Aorta (tissue), 5 donors: ENCODE data around the gene PDIA3. TPM values are rescaled to one million over a fixed set of nuclear protein-coding genes. Genes with fewer than 3 reads are reported as not detected.
"Not testable (repeated sequence)": the region's sequence is repeated elsewhere in the genome, so short reads cannot be mapped to it uniquely, and the experiment has no call there.

Source experiments
- ATAC-seq: fragments of 200-7000 bp; cut with Tn5 transposase; one replicate; pipeline ENCODE4 v1.9.1; 2022; ENCODE audit warnings: moderate library complexity; ENCODE audit not compliant: low FRiP score
- DNase-seq, 2 donors: peaks; one replicate each; pipeline ENCODE4 v3.0.0-alpha.2; 2020
- H3K27ac ChIP-seq, 2 donors: one replicate each; pipeline ENCODE4 v1.5.1; 2013; ENCODE audit warnings: low read length in 2 of 2, mild to moderate bottlenecking in 2 of 2, moderate library complexity in 2 of 2, control low read depth in 1 of 2, inconsistent platforms in 1 of 2, low read depth in 1 of 2
- H3K27me3 ChIP-seq, 2 donors: one replicate each; pipeline ENCODE4 v1.6.1; 2013; ENCODE audit warnings: control low read depth in 1 of 2, low read length in 1 of 2, mild to moderate bottlenecking in 1 of 2, moderate library complexity in 1 of 2; ENCODE audit not compliant: insufficient read depth in 2 of 2, control insufficient read depth in 1 of 2
- H3K36me3 ChIP-seq, 2 donors: one replicate each; pipeline ENCODE4 v1.6.1; 2013; ENCODE audit warnings: control low read depth in 1 of 2, low read length in 1 of 2, mild to moderate bottlenecking in 1 of 2; ENCODE audit not compliant: insufficient read depth in 2 of 2, control insufficient read depth in 1 of 2
- H3K4me1 ChIP-seq, 2 donors: one replicate each; pipeline ENCODE4 v1.6.1; 2013; ENCODE audit warnings: low read length in 2 of 2, control low read depth in 1 of 2, mild to moderate bottlenecking in 1 of 2, moderate library complexity in 1 of 2; ENCODE audit not compliant: insufficient read depth in 2 of 2, control insufficient read depth in 1 of 2
- H3K4me3 ChIP-seq, 2 donors: one replicate each; pipeline ENCODE4 v1.5.1; 2013; ENCODE audit warnings: low read length in 2 of 2, control low read depth in 1 of 2, mild to moderate bottlenecking in 1 of 2
- H3K9me3 ChIP-seq: one replicate; pipeline ENCODE4 v1.6.1; 2013; ENCODE audit warnings: mild to moderate bottlenecking, low read length; ENCODE audit not compliant: control insufficient read depth
- WGBS, 2 donors: extraction: QIAGEN DNeasy Blood & Tissue Kit; methylation state at CpG; one replicate each; pipeline ENCODE4 v1.1.7; 2013; 5-methylcytosine and 5-hydroxymethylcytosine counted together
- intact Hi-C, 2 donors: fragments of 100-400 bp; cut with DNase I; formaldehyde crosslinking; loops; one replicate each; pipeline versions ENCODE4 v1.14.2 to v1.15.0; 2022
- polyA plus RNA-seq, 2 donors: library from polyadenylated mRNA; stranded (reverse); fragments of 200-250 nt; gene quantifications; one replicate each; pipeline ENCODE4 v1.2.3, GENCODE V29; 2013
- total RNA-seq, 2 donors: library from RNA; stranded (reverse); fragmentation: NEBNext Ultra II Directional; extraction: Animal tissue kit (Norgen Biotek cat#: 25700); gene quantifications; one replicate each; pipeline ENCODE4 v1.2.1, GENCODE V29; 2021
- donor health status: healthy with polysubstance abuse.
- donor health status: Bipolar disorder and iron deficiency.
- donor health status: DM: no; HTN: no; CAD: no.
- donor health status: DM: no; HTN: no; CAD: no.
- donor health status: DM: yes; HTN: yes; CAD: no.

PDIA3 gene
- total and polyA plus RNA-seq, 4 donors: 156 to 313 (median 262) TPM

- H3K4me1 ChIP-seq, H3K9me3 ChIP-seq, ATAC-seq, H3K27me3 ChIP-seq, H3K36me3 ChIP-seq, DNase-seq, intact Hi-C loops: not testable (repeated sequence)
- Histone ChIP-seq H3K27ac (peak overlapping the region in 1 of 2 donors; percentile 65), H3K4me3 (peak overlapping the region; percentile 75 to 92)
- 0 to 2% methylated on average over 12 of the region's 12 CpGs for WGBS, 2 donors
These were observed 668 bp downstream of the PDIA3 start for GRCh38 chr15:43746903-43747309.

GRCh38 chr15:43748376-43748775 lies 2.1 kb downstream of the PDIA3 start:
- H3K9me3 ChIP-seq: no peaks in the 10 kb centered on the region
- no peak overlapping the region for H3K4me3 ChIP-seq
- H3K27me3 ChIP-seq: no peaks in the 10 kb centered on the region
- no peaks in the 10 kb centered on the region for H3K36me3 ChIP-seq
- no peak for ATAC-seq
- no peak for DNase-seq
- intact Hi-C loops: no loop called here
- no peak overlapping the region for H3K27ac ChIP-seq
- WGBS, 2 donors: 72 to 73% methylated on average over 3 of the region's 3 CpGs
- peaks cover 0 to 3% of the 10 kb centered on the region in 2 donors for H3K4me1 ChIP-seq

- H3K27me3 ChIP-seq: no peaks in the 10 kb centered on the region
- no peaks in the 10 kb centered on the region for H3K36me3 ChIP-seq
- no peak for DNase-seq
- no peak overlapping the region for H3K4me3 ChIP-seq
- ATAC-seq: no peak
- intact Hi-C loops: no loop called here
- H3K27ac ChIP-seq: no peak overlapping the region
- H3K9me3 ChIP-seq: no peaks in the 10 kb centered on the region
- 68 to 71% methylated on average over 12 of the region's 12 CpGs for WGBS, 2 donors
- H3K4me1 ChIP-seq: peaks cover 0 to 3% of the 10 kb centered on the region in 2 donors
These were observed 3.6 kb downstream of the PDIA3 start for GRCh38 chr15:43749690-43750345.

- intact Hi-C loops: no loop called here
- H3K36me3 ChIP-seq: no peaks in the 10 kb centered on the region
- H3K4me1 ChIP-seq: peaks cover 0 to 3% of the 10 kb centered on the region in 2 donors
- H3K27me3 ChIP-seq: no peaks in the 10 kb centered on the region
- 74 to 75% methylated on average over 6 of the region's 6 CpGs for WGBS, 2 donors
- no peaks in the 10 kb centered on the region for H3K9me3 ChIP-seq
- H3K27ac ChIP-seq: no peak overlapping the region
- no peak for DNase-seq
- no peak overlapping the region for H3K4me3 ChIP-seq
- no peak for ATAC-seq
These were observed 5.6 kb downstream of the PDIA3 start for GRCh38 chr15:43751885-43752284.

GRCh38 chr15:43762824-43763223 lies 16.6 kb downstream of the PDIA3 start:
- Histone ChIP-seq H3K27me3 (no peaks in the 10 kb centered on the region), H3K9me3 (no peaks in the 10 kb centered on the region), H3K27ac (no peak overlapping the region), H3K4me1 (peaks cover 0 to 2% of the 10 kb centered on the region in 2 donors), H3K4me3 (no peak overlapping the region), H3K36me3 (peaks cover 7 to 11% of the 10 kb centered on the region in 2 donors)
- 70 to 72% methylated on average over 6 of the region's 6 CpGs for WGBS, 2 donors
- ATAC-seq (no peak), DNase-seq (no peak)
- intact Hi-C loops: no loop called here

- 41 to 43% methylated on average over 2 of the region's 2 CpGs for WGBS, 2 donors
- no peaks in the 10 kb centered on the region for H3K27me3 ChIP-seq
- H3K4me1 ChIP-seq: peaks cover 1 to 2% of the 10 kb centered on the region in 2 donors
- no peak overlapping the region for H3K27ac ChIP-seq
- ATAC-seq: no peak
- intact Hi-C loops: no loop called here
- H3K36me3 ChIP-seq: peaks cover 7 to 11% of the 10 kb centered on the region in 2 donors
- H3K4me3 ChIP-seq: no peak overlapping the region
- DNase-seq: no peak
- no peaks in the 10 kb centered on the region for H3K9me3 ChIP-seq
These were observed 17.7 kb downstream of the PDIA3 start for GRCh38 chr15:43763819-43764446.

- WGBS, 2 donors: 66 to 69% methylated on average over 5 of the region's 5 CpGs
- H3K4me1 ChIP-seq: peaks cover 0 to 1% of the 10 kb centered on the region in 2 donors
- H3K4me3 ChIP-seq: no peak overlapping the region
- ATAC-seq (peak; percentile 76), DNase-seq (peak; percentile 58 to 82)
- no peaks in the 10 kb centered on the region for H3K27me3 ChIP-seq
- H3K36me3 ChIP-seq: peaks cover 10 to 13% of the 10 kb centered on the region in 2 donors
- intact Hi-C loops: no loop called here
- H3K27ac ChIP-seq: no peak overlapping the region
- no peaks in the 10 kb centered on the region for H3K9me3 ChIP-seq
These were observed 23.5 kb downstream of the PDIA3 start for GRCh38 chr15:43769584-43770228.

GRCh38 chr15:43771816-43772215 lies 25.6 kb downstream of the PDIA3 start:
- DNase-seq: no peak
- Histone ChIP-seq H3K4me3 (no peak overlapping the region), H3K27ac (no peak overlapping the region), H3K4me1 (peaks cover 0 to 1% of the 10 kb centered on the region in 2 donors), H3K27me3 (no peaks in the 10 kb centered on the region), H3K36me3 (peaks cover 5 to 8% of the 10 kb centered on the region in 2 donors), H3K9me3 (no peaks in the 10 kb centered on the region)
- no peak for ATAC-seq
- intact Hi-C loops: no loop called here
- 86 to 91% methylated on average over 2 of the region's 2 CpGs for WGBS, 2 donors
